A549 treated with Hydrocortisone at 1 μM for 4 hours (cell line): ENCODE data around the gene SRP19. TPM values are rescaled to one million over a fixed set of nuclear protein-coding genes. Genes with fewer than 3 reads are reported as not detected.

Experiments
- total RNA-seq: library from RNA; stranded (reverse); fragments of 200-300 nt; extraction: Qiagen RNA extraction; gene quantifications from 5 replicates; pipeline ENCODE4 v1.2.3, GENCODE V29; 2022

The SRP19 gene
- 75.1 to 81.4 TPM (median 79.0 TPM) in 5 replicates for total RNA-seq

DNA sequence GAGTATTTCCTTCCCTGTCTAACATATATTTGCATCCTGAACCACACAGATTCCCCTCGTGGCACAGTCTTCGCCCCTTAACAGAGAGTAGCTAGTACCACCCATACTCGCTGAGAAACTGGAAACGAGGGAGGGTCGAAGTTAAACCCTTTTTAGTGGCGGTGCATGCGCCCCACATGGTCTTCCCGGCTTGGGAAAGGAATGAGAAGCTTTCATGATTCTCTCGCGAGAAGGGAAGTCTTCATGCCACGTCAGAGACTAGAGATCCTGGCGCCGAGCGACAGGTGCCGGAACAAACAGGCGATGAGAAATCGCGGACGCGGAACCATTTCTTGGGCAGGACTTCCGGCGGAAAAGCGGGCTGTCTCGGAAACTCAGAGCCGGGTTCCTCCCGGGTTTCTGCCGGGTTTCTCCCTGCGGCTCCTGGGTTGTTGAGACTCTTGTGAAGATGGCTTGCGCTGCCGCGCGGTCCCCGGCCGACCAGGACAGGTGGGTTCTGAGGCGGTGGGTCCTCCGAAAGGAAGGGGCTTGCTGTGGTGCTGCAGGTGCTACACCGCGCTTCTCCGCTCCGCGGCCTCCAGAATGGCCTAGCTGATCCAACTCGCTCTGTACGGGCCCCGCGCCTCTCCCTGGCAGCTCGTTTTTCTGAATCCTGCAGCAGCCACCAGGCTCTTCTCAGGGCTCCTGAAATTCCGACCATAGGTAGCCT is at the start of gene SRP19:
TSS of gene SRP19 (plus strand) at position 359 of the 709 bp plus-strand sequence. CDS start at position 449, 90 bp downstream.

Other genes with a start within 250 kb of the SRP19 start
- gene APC, start 123.4 kb upstream of the SRP19 start, total RNA-seq, result 6.1 to 13.2 TPM (median 9.1 TPM) in 5 replicates
- 126 to 168 TPM (median 153 TPM) in 5 replicates for gene REEP5, start 60.9 kb downstream of the SRP19 start, total RNA-seq
- gene DCP2, start 115.5 kb downstream of the SRP19 start, total RNA-seq, result 8.3 to 13.2 TPM (median 11.3 TPM) in 5 replicates